ENCODE measurements around the gene FOXF1.

FOXF1 gene

GRCh38 chr16:86562356-86562755 is 52.0 kb downstream of the FOXF1 start:
- no peak for DNase-seq

GRCh38 chr16:86563469-86564345 is 53.4 kb downstream of the FOXF1 start:
- DNase-seq = peak; percentile 84

Data from NCI-H1092 treated with DMSO at 0.1 percent for 48 hours (cell line).